Keratinocyte (primary cell): ENCODE data around the gene FNBP1. TPM values are rescaled to one million over a fixed set of nuclear protein-coding genes. Genes with fewer than 3 reads are reported as not detected.
A peak's percentile ranks its signal among the peaks of the same experiment; 100 is the strongest.

Experiments
- DNase-seq: peaks from one replicate; pipeline ENCODE4 v3.0.0-alpha.2; 2011; ENCODE audit warnings: low read depth, missing footprints, low spot score
- FAIRE-seq: peaks from 2 replicates; lab custom pipeline; 2011; peaks lifted over from hg19 to GRCh38; lab: Jason Lieb, UNC
- H2AFZ ChIP-seq: 2 replicates; pipeline ENCODE4 v1.6.0; 2012; ENCODE audit warnings: low read length, control low read depth, inconsistent platforms; ENCODE audit not compliant: control insufficient read depth
- H3K27ac ChIP-seq: 2 replicates; pipeline ENCODE4 v1.5.1; 2011; ENCODE audit warnings: low read length; ENCODE audit not compliant: control insufficient read depth, insufficient read depth
- H3K27me3 ChIP-seq: 3 replicates; pipeline ENCODE4 v1.6.0; 2011; ENCODE audit warnings: low read length; ENCODE audit not compliant: control insufficient read depth, insufficient read depth; ENCODE audit errors: extremely low read depth
- H3K36me3 ChIP-seq, 2 experiments: 2 replicates in 1 of 2; 3 replicates in 1 of 2; pipeline ENCODE4 v1.5.1; 2011; ENCODE audit warnings: low read length in 2 of 2, mild to moderate bottlenecking in 1 of 2; ENCODE audit not compliant: control insufficient read depth in 2 of 2, insufficient read depth in 2 of 2; ENCODE audit errors: extremely low read depth in 1 of 2
- H3K4me1 ChIP-seq: 3 replicates; pipeline ENCODE4 v1.5.1; 2011; ENCODE audit warnings: low read length; ENCODE audit not compliant: control insufficient read depth, insufficient read depth; ENCODE audit errors: extremely low read depth
- H3K4me2 ChIP-seq: 3 replicates; pipeline ENCODE4 v1.6.0; 2011; ENCODE audit warnings: low read depth, low read length; ENCODE audit not compliant: control insufficient read depth, insufficient read depth; ENCODE audit errors: extremely low read depth
- H3K4me3 ChIP-seq, 3 experiments: fragments of 200-600 bp in 1 of 3; sonication (generic) in 1 of 3; 2 replicates in 2 of 3; 3 replicates in 1 of 3; pipeline ENCODE4 v1.5.1; 2011 to 2016; ENCODE audit warnings: low read length in 3 of 3, mild to moderate bottlenecking in 3 of 3, control low read depth in 2 of 3, inconsistent platforms in 1 of 3, low read depth in 1 of 3, mixed read lengths in 1 of 3, mixed run types in 1 of 3, moderate library complexity in 1 of 3; ENCODE audit not compliant: control insufficient read depth in 2 of 3, insufficient read depth in 2 of 3; ENCODE audit errors: extremely low read depth in 1 of 3
- H3K79me2 ChIP-seq: 2 replicates; pipeline ENCODE4 v1.6.0; 2012; ENCODE audit warnings: low read length; ENCODE audit not compliant: control insufficient read depth, insufficient read depth
- H3K9ac ChIP-seq: 3 replicates; pipeline ENCODE4 v1.6.0; 2011; ENCODE audit warnings: low read length; ENCODE audit not compliant: control insufficient read depth, insufficient read depth; ENCODE audit errors: extremely low read depth
- H3K9me1 ChIP-seq: 3 replicates; pipeline ENCODE4 v1.6.0; 2011; ENCODE audit warnings: low read length; ENCODE audit not compliant: control insufficient read depth, insufficient read depth; ENCODE audit errors: extremely low read depth
- H3K9me3 ChIP-seq: 2 replicates; pipeline ENCODE4 v1.5.1; 2012; ENCODE audit warnings: low read depth, low read length; ENCODE audit not compliant: control insufficient read depth
- H4K20me1 ChIP-seq: 3 replicates; pipeline ENCODE4 v1.6.0; 2011; ENCODE audit warnings: low read length; ENCODE audit not compliant: control insufficient read depth, insufficient read depth; ENCODE audit errors: extremely low read depth
- CTCF ChIP-seq, 3 experiments: IDR thresholded peaks in 1 of 3; conservative IDR thresholded peaks in 1 of 3; optimal IDR thresholded peaks in 1 of 3; 2 replicates in 2 of 3; 3 replicates in 1 of 3; pipeline versions ENCODE3 to v1.5.1; 2011; ENCODE audit warnings: low read length in 3 of 3, mild to moderate bottlenecking in 3 of 3, moderate library complexity in 2 of 3, control low read depth in 1 of 3, inconsistent platforms in 1 of 3; ENCODE audit not compliant: insufficient read depth in 2 of 3; ENCODE audit errors: extremely low read depth in 1 of 3
- EZH2 ChIP-seq: IDR thresholded peaks from one replicate; pipeline ENCODE4 v1.6.1; 2012; ENCODE audit warnings: inconsistent platforms, mild to moderate bottlenecking, low read length, moderate library complexity
- dilution Hi-C: fragments of 300-500 bp; cut with MboI; formaldehyde crosslinking; loops from one replicate; pipeline ENCODE4 v1.7.0; 2020; ENCODE audit warnings: low sequenced_read_pairs; ENCODE audit not compliant: extremely low pct_ligation_motif_present
- polyA plus RNA-seq, 5 experiments: library from polyadenylated mRNA; depleted of rRNA in 3 of 5; stranded (reverse) in 3 of 5; stranded (forward) in 1 of 5; unstranded in 1 of 5; fragments of >200 nt; gene quantifications; 1 replicate in 1 of 5; 2 replicates in 3 of 5; 3 replicates in 1 of 5; pipeline versions ENCODE4 v1.2.1 to v1.2.3, GENCODE V29; 2011 to 2012; ENCODE audit warnings: missing spikeins in 2 of 5, low read depth in 1 of 5, low replicate concordance in 1 of 5

FNBP1 gene
- polyA plus RNA-seq, 1 donor (not counting 4 experiments of a cell fraction or from before 2014, with no cell fraction given): 9.6 TPM

- Histone ChIP-seq H3K36me3 (no peaks in the 10 kb centered on the region), H3K27ac (peak overlapping the region; percentile 87), H2AFZ (no peak overlapping the region), H3K4me3 (peak overlapping the region; percentile 61 to 97 (median 90)), H3K79me2 (peaks cover 56% of the 10 kb centered on the region), H3K4me2 (peak overlapping the region; percentile 93), H4K20me1 (no peaks in the 10 kb centered on the region), H3K9me3 (no peaks in the 10 kb centered on the region), H3K9me1 (no peaks in the 10 kb centered on the region), H3K9ac (peak overlapping the region; percentile 93), H3K4me1 (peaks cover 23% of the 10 kb centered on the region), H3K27me3 (no peaks in the 10 kb centered on the region)
- no peak for TF ChIP-seq CTCF (optimal IDR thresholded peaks at IDR 0.05 in 1 of 3, IDR thresholded peaks at IDR 0.05 in 1 of 3, conservative IDR thresholded peaks at IDR 0.05 in 1 of 3; ENCODE audit: extremely low read depth in 1 of 3, insufficient read depth in 2 of 3, low read length in 3 of 3)
- no peak for TF ChIP-seq EZH2
- no peak for FAIRE-seq
- DNase-seq: no peak
- dilution Hi-C loops: no loop called here
These were observed 11.8 kb upstream of the FNBP1 start for GRCh38 chr9:130054820-130055219.

- DNase-seq: no peak
- H3K9me1 ChIP-seq: no peaks in the 10 kb centered on the region
- peak overlapping the region; percentile 61 to 97 (median 90) for H3K4me3 ChIP-seq
- H4K20me1 ChIP-seq: no peaks in the 10 kb centered on the region
- FAIRE-seq: no peak
- peak overlapping the region; percentile 91 for H2AFZ ChIP-seq
- no peaks in the 10 kb centered on the region for H3K36me3 ChIP-seq
- H3K4me2 ChIP-seq: peak overlapping the region; percentile 93
- H3K9me3 ChIP-seq: no peaks in the 10 kb centered on the region
- H3K9ac ChIP-seq: peak overlapping the region; percentile 93
- dilution Hi-C loops: no loop called here
- peaks cover 23% of the 10 kb centered on the region for H3K4me1 ChIP-seq
- peak overlapping the region; percentile 87 for H3K27ac ChIP-seq
- H3K79me2 ChIP-seq: peaks cover 51% of the 10 kb centered on the region
- no peaks in the 10 kb centered on the region for H3K27me3 ChIP-seq
- TF ChIP-seq EZH2: no peak
- no peak for TF ChIP-seq CTCF (optimal IDR thresholded peaks at IDR 0.05 in 1 of 3, IDR thresholded peaks at IDR 0.05 in 1 of 3, conservative IDR thresholded peaks at IDR 0.05 in 1 of 3; ENCODE audit: extremely low read depth in 1 of 3, insufficient read depth in 2 of 3, low read length in 3 of 3)
These were observed 11.4 kb upstream of the FNBP1 start for GRCh38 chr9:130054325-130054786.
